Activated CD4-positive, alpha-beta T cell treated with anti-CD3 and anti-CD28 coated beads, Interleukin-2, Interleukin-6, amounts not matched to agents 100 ng/mL and 50 ng/mL, durations not matched to agents 16 hours and 8 hours (primary cell): ENCODE results near the gene SH3BGRL.
"Not testable (repeated sequence)": the region's sequence is repeated elsewhere in the genome, so short reads cannot be mapped to it uniquely, and the experiment has no call there.

Source experiments
- DNase-seq: peaks from one replicate; pipeline ENCODE4 v3.0.0-alpha.2; 2020

The SH3BGRL gene

GRCh38 chrX:81259714-81260395, 58.0 kb downstream of the SH3BGRL start:
- no peak for DNase-seq

GRCh38 chrX:81261576-81261975, 59.7 kb downstream of the SH3BGRL start:
- no peak for DNase-seq

GRCh38 chrX:81263059-81263458, 61.2 kb downstream of the SH3BGRL start:
- no peak for DNase-seq

- no peak for DNase-seq
Measured at GRCh38 chrX:81278616-81279015, 76.7 kb downstream of the SH3BGRL start.

- peak; percentile 2 for DNase-seq
Measured at GRCh38 chrX:81280148-81280547, 78.2 kb downstream of the SH3BGRL start.

GRCh38 chrX:81286075-81286474, 84.2 kb downstream of the SH3BGRL start:
- DNase-seq = no peak

GRCh38 chrX:81286608-81287007, 84.7 kb downstream of the SH3BGRL start:
- no peak for DNase-seq

- no peak for DNase-seq
Measured at GRCh38 chrX:81291996-81292395, 90.1 kb downstream of the SH3BGRL start.

GRCh38 chrX:81294101-81294500, 92.2 kb downstream of the SH3BGRL start:
- DNase-seq = no peak

GRCh38 chrX:81301877-81302276, 100.0 kb downstream of the SH3BGRL start:
- no peak for DNase-seq

- DNase-seq = no peak
Measured at GRCh38 chrX:81304563-81304962, 102.7 kb downstream of the SH3BGRL start.

GRCh38 chrX:81305240-81305639, 103.3 kb downstream of the SH3BGRL start:
- no peak for DNase-seq

- DNase-seq = no peak
Measured at GRCh38 chrX:81308086-81308829, 106.4 kb downstream of the SH3BGRL start.

GRCh38 chrX:81316163-81316562, 114.3 kb downstream of the SH3BGRL start:
- no peak for DNase-seq

- DNase-seq = not testable (repeated sequence)
Measured at GRCh38 chrX:81331653-81332052, 129.8 kb downstream of the SH3BGRL start.

GRCh38 chrX:81336455-81337152, 134.7 kb downstream of the SH3BGRL start:
- DNase-seq = no peak

- DNase-seq = no peak
Measured at GRCh38 chrX:81337805-81338204, 135.9 kb downstream of the SH3BGRL start.

GRCh38 chrX:81338924-81339323, 137.0 kb downstream of the SH3BGRL start:
- DNase-seq = no peak

GRCh38 chrX:81345296-81345695, 143.4 kb downstream of the SH3BGRL start:
- not testable (repeated sequence) for DNase-seq
